DOHH2 (cell line): ENCODE data around the gene WNT9B.

Source experiments
- CTCF ChIP-seq: fragments of 200-600 bp; sonication (generic); IDR thresholded peaks from one replicate; pipeline ENCODE4 v1.5.1; 2014; ENCODE audit warnings: antibody characterized with exemption, mild to moderate bottlenecking, low read depth, low read length; ENCODE audit not compliant: poor library complexity, severe bottlenecking
- EZH2phosphoT487 ChIP-seq: fragments of 200-600 bp; sonication (generic); IDR thresholded peaks from 2 replicates; pipeline ENCODE4 v1.6.1; 2017; ENCODE audit warnings: borderline replicate concordance, mild to moderate bottlenecking, antibody characterized with exemption, low read length, moderate library complexity, mixed read lengths

GRCh38 chr17:46823657-46824056, 27.7 kb upstream of the WNT9B start:
- TF ChIP-seq CTCF (no peak), EZH2phosphoT487 (no peak)
